ENCODE results near the gene HEXB.

- TF ChIP-seq EZH2 (IDR thresholded peaks at IDR 0.05; ENCODE audit: borderline replicate concordance, low read depth, low read length, severe bottlenecking) (no peak), CTCF (IDR thresholded peaks at IDR 0.05; ENCODE audit: borderline replicate concordance, extremely low read depth, low read length, poor library complexity, severe bottlenecking) (no peak)
These were observed 82.0 kb downstream of the HEXB start, which contains the start of the genes GFM2 and NSA2 for GRCh38 chr5:74766849-74767578.

Measured in DND-41 (cell line).